ENCODE data around the gene TNFRSF25.
"Not testable (repeated sequence)": the region's sequence is repeated elsewhere in the genome, so short reads cannot be mapped to it uniquely, and the experiment has no call there.

TNFRSF25 gene

GRCh38 chr1:6467744-6468688, 2.0 kb upstream of the TNFRSF25 start:
- DNase-seq, result no peak

DNA sequence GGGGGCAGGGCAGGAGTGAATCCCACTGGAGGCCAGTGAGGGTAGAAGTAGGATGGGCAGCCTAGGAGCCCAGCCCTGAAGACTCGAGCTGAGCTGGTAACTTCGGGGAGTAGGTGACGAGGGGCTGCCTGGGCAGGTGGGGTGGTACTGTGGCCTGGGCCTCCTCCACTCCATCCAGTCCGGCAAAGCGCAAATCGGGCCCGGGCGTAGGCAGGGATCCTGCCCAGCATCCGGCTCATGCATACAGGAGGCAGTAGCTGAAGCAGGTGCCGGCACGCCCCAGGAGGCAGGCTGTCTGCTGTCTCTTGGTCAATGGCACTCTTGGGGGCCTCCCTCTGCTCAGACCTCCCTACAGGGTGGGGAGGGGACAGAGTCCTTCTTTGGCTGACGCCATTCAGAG, 1.3 kb upstream of the TNFRSF25 start:
- no peak for DNase-seq

GRCh38 chr1:6466751-6467150, 778 bp upstream of the TNFRSF25 start:
- no peak for DNase-seq

GRCh38 chr1:6465461-6466005, 440 bp downstream of the TNFRSF25 start:
- DNase-seq, result no peak

GRCh38 chr1:6464915-6465314, 1.1 kb downstream of the TNFRSF25 start:
- no peak for DNase-seq

DNA sequence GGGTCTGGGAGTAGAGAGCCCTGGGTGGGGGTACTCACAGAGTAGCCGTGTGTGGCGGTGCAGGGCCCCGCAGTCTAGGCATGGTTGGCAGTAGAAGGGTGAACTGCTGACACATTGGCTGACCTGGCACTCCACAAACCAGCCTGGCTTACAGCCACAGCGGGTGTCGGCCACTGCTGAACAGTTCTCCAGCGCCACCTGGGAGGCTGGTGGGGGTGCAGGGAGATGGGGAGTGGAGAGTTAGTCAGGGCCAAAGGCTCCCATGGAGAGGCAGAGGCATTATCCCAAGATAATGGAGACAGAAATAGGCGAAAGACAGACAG, 1.5 kb downstream of the TNFRSF25 start:
- no peak for DNase-seq

GRCh38 chr1:6463120-6463412, 2.9 kb downstream of the TNFRSF25 start:
- DNase-seq, result no peak

GRCh38 chr1:6462412-6463119, 3.4 kb downstream of the TNFRSF25 start:
- DNase-seq, result no peak

DNA sequence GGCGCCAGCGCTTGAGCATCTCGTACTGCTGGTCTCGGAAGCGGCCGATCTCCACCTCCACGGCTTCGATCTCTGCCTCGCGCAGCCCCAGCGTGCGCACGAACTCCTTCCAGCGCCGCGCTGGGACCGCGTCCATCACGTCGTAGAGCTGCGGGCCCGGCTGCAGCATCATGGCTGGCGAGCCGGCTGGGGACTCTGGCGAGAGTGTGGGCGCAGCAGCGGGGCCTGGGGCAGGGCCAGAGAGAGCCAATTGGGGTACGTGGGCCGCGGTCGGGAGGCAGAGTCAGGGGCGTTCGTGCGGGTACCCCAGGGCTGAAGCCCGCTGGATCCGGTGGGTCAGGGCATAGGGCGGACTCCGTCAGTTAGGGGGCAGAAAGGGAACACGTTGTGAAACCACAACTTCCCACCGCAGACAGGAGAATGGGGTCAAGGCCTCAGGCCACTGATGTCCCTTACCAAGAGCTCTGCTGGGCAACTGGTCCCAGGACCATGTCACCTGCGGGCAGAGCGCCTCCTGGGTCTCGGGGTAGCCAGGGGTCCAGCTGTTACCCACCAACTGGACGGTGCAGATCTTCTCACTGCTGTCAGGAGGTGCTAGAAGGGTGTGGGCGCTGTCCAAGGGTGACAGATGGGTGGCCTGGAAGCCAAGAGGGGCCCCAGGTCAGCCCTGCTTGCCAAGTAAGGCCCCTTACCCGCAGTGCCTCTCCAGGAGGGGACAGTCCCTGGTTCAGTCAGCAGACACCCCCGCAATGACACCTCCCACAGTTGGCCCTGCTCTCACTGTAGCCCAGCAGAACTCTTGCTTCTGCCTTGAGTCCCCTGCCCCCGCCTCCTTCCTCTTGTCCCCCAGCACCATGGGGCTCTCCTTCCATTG, 4.2 kb downstream of the TNFRSF25 start:
- DNase-seq, result no peak

DNA sequence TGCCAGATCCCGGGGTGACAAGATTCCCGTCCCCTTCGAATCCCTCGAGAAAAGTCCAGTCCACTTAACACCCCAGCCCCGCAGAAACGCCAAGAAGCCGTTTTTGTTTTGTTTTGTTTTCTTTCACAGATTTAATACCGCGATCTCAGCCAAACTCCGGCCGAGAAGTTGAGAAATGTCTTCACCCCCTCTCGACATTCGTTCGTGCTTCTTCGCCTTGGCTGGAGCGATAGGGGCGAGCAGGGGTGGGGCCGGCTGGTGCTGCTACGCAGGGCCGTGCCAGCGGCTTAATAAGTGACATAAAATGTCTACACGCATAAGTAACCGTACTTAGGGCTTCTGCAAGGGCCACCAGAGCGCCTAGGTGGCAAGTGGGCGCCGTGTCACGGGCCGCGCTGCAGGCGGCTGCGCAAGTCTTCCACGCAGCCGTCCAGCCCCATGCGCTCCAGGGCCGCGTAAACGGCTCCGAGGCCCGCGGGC, 4.9 kb downstream of the TNFRSF25 start:
- no peak for DNase-seq

- DNase-seq, result no peak
These were observed 5.5 kb downstream of the TNFRSF25 start for GRCh38 chr1:6460301-6461050.

- no peak for DNase-seq
These were observed 6.1 kb downstream of the TNFRSF25 start for GRCh38 chr1:6459850-6460265.

GRCh38 chr1:6456800-6457466, 9.0 kb downstream of the TNFRSF25 start:
- no peak for DNase-seq

DNA sequence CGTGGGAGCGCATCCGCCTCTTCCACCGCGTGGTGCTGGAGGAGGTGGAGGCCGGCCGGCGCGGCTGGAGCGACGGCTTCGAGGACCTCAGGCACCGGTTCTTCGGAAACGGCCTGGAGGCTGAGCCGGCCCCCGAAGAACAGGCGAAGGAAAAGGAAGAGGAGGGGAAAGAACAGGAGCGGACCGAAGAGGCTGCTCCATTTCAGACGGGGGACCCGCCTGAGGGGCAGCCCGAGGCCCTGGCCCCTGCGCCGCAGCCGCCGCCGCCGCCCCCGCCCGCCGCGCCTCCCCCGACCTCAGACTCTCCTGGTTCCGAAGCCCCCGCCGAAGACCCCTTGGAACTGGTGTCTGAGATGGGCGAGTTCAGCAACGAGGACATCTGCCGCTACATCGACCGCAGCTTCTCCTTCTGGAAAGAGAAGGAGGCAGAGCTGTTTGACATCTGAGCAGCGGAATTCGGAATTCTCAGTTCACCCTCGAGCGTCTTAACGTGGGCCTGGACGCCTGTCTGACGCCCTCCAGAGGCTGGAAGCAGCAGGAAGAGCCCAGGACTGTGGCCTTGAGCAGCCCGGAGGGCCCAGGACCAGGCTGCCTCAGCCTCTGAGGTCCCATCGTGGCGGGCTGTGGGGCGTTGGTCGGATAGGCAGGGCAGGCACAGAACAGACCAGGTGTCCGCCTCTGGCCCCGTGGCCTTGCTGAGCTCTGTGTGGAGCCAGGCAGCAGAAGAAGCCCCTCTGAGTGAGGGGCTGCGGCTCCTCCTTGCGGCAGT, 10.0 kb downstream of the TNFRSF25 start:
- DNase-seq, result not testable (repeated sequence)

DNA sequence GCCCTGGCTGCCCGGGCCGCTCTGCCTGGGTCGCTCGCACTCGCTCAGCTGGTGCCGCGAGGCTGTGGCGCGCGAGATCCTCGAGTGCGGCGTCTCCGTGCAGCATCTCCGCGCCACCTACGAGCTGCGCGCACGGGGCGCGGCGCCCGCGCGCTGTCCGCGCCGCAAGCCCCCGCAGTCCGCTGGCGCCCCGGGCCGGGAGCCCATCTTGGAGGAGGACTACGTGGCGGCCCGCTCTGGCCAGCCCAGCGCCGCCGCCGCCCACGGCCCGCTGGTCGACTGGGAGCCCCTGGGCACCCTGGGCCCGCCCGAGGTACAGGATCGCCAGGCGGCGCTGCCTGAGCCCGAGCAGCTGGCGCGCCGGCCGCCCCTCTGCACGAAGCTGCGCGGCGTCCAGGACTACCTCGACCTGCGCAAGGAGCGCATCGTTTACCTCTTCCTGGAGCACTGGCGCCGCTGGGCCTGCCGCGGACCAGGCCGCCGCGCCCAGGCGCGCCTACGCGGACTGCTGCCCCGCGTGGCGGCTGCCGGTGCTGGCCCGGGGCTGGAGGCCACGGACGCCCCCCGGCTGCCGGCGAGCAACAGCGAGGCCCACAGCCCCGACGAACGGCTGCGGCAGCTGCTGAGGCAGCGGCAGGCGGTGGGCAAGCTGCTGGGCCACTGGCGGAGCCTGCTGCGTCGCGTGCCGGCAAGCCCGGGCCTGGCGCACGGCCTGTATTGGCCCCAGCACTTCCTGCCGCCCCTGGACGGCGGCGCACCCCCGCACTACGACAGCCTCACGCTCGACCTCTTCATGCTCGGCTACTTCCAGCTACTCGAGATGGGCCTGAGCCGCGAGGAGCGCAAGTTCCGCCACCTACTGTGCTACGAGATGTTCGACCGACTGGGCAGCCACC, 10.9 kb downstream of the TNFRSF25 start:
- no peak for DNase-seq

GRCh38 chr1:6453895-6454855, 11.8 kb downstream of the TNFRSF25 start:
- not testable (repeated sequence) for DNase-seq

DNA sequence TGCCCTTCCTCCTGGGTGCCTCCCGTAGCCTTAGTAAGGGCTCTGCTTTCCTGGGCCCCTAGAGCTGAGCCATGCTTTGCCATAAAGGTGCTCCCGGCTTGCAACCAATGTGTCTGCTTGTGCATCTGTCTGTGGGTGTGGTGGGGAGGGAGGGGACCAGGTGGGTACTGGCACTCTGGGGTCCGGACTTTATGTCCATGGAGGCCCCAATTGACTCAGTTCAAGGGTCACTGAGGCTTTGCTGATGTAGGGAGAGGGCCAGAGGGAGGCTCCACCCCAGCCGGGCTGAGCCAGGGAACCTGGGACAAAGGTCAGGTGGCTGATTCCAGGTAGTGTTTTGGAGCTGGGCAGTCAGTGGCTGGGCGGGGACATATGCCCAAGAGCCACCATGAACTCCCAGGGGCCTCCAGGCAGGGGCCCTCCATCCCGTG, 15.0 kb downstream of the TNFRSF25 start:
- no peak for DNase-seq

GRCh38 chr1:6450486-6450885, 15.5 kb downstream of the TNFRSF25 start:
- DNase-seq, result not testable (repeated sequence)
